Left renal pelvis (tissue), 4 donors: ENCODE data around the gene AHDC1. TPM values are rescaled to one million over a fixed set of nuclear protein-coding genes. Genes with fewer than 3 reads are reported as not detected.

ENCODE experiments used
- DNase-seq, 4 donors: peaks; one replicate each; pipeline ENCODE4 v3.0.0-alpha.2; 2013; ENCODE audit warnings: low read depth in 4 of 4, low spot score in 3 of 4
- polyA plus RNA-seq, 4 donors: library from polyadenylated mRNA; unstranded; fragments of 120-200 nt; gene quantifications; one replicate each; pipeline ENCODE4 v1.2.1, GENCODE V29; 2013; ENCODE audit not compliant: insufficient read length in 4 of 4

Gene AHDC1
- polyA plus RNA-seq, 4 donors = 35.9 to 63.8 (median 52.3) TPM

- DNase-seq = no peak
Measured at GRCh38 chr1:27585684-27586083, 18.3 kb downstream of the AHDC1 start.

GRCh38 chr1:27584453-27584852, 19.5 kb downstream of the AHDC1 start:
- no peak for DNase-seq

GRCh38 chr1:27583479-27583878, 20.5 kb downstream of the AHDC1 start:
- no peak for DNase-seq

- no peak for DNase-seq
Measured at GRCh38 chr1:27581823-27582243, 22.1 kb downstream of the AHDC1 start.

GRCh38 chr1:27577504-27578188, 26.3 kb downstream of the AHDC1 start:
- DNase-seq = no peak

GRCh38 chr1:27576806-27577227, 27.1 kb downstream of the AHDC1 start:
- DNase-seq = no peak

- DNase-seq = no peak
Measured at GRCh38 chr1:27575840-27576331, 28.1 kb downstream of the AHDC1 start.

- DNase-seq = no peak
Measured at GRCh38 chr1:27574871-27575831, 28.8 kb downstream of the AHDC1 start.

- DNase-seq = no peak
Measured at GRCh38 chr1:27574001-27574781, 29.8 kb downstream of the AHDC1 start.

GRCh38 chr1:27572679-27573426, 31.1 kb downstream of the AHDC1 start:
- no peak for DNase-seq

- DNase-seq = no peak
Measured at GRCh38 chr1:27572019-27572678, 31.8 kb downstream of the AHDC1 start.

- DNase-seq = no peak
Measured at GRCh38 chr1:27571439-27572018, 32.4 kb downstream of the AHDC1 start.

- no peak for DNase-seq
Measured at GRCh38 chr1:27570784-27571183, 33.2 kb downstream of the AHDC1 start.

GRCh38 chr1:27570356-27570755, 33.6 kb downstream of the AHDC1 start:
- DNase-seq = no peak

- no peak for DNase-seq
Measured at GRCh38 chr1:27569506-27570291, 34.2 kb downstream of the AHDC1 start.

- no peak for DNase-seq
Measured at GRCh38 chr1:27569088-27569460, 34.9 kb downstream of the AHDC1 start.

- peak in 3 of 4 donors; percentile 85 to 89 (median 86) for DNase-seq
Measured at GRCh38 chr1:27568300-27569087, 35.5 kb downstream of the AHDC1 start.

GRCh38 chr1:27567971-27568299, 36.0 kb downstream of the AHDC1 start:
- DNase-seq = no peak
